Endothelial cell of umbilical vein (primary cell): ENCODE results near the gene C17orf107. TPM values are rescaled to one million over a fixed set of nuclear protein-coding genes. Genes with fewer than 3 reads are reported as not detected.

Source experiments
- BruUV-seq: library from RNA; stranded (reverse); fragments of 400-500 nt; replicated peaks from 2 replicates; lab custom pipeline; 2021; lab: Mats Ljungman, UMichigan
- CTCF ChIA-PET: fragments of 300-600, 350-600 bp; sonication (Branson Sonifier 250); formaldehyde crosslinking; loops from one replicate; lab custom pipeline; 2021; ENCODE audit warnings: antibody characterized with exemption, inconsistent platforms; lab: Charles Lee
- POLR2A ChIA-PET: fragments of 300-600, 350-600 bp; sonication (Branson Sonifier 250); formaldehyde crosslinking; loops from one replicate; lab custom pipeline; 2021; ENCODE audit warnings: antibody characterized with exemption, inconsistent platforms; lab: Charles Lee
- DNase-seq: peaks from one replicate; pipeline ENCODE4 v3.0.0-alpha.2; 2011; ENCODE audit warnings: low read depth, low spot score
- FAIRE-seq: peaks from 2 replicates; lab custom pipeline; 2011; peaks lifted over from hg19 to GRCh38; lab: Jason Lieb, UNC
- H2AFZ ChIP-seq: 2 replicates; pipeline ENCODE4 v1.6.0; 2012; ENCODE audit warnings: low read depth, low read length, control low read depth, inconsistent platforms
- H3K27ac ChIP-seq: 2 replicates; pipeline ENCODE4 v1.5.1; 2011; ENCODE audit warnings: low read depth, mild to moderate bottlenecking, control low read depth, low read length, moderate library complexity; ENCODE audit not compliant: insufficient read depth
- H3K27me3 ChIP-seq, 2 experiments: 2 replicates each; pipeline versions ENCODE4 v1.6.0 to v1.6.1; 2011; ENCODE audit warnings: low read length in 2 of 2, mixed read lengths in 1 of 2; ENCODE audit not compliant: control insufficient read depth in 2 of 2, insufficient read depth in 2 of 2
- H3K36me3 ChIP-seq, 2 experiments: 2 replicates in 1 of 2; 3 replicates in 1 of 2; pipeline ENCODE4 v1.5.1; 2011; ENCODE audit warnings: low read length in 2 of 2, mild to moderate bottlenecking in 1 of 2, moderate library complexity in 1 of 2; ENCODE audit not compliant: control insufficient read depth in 2 of 2, insufficient read depth in 2 of 2; ENCODE audit errors: extremely low read depth in 1 of 2
- H3K4me1 ChIP-seq: 3 replicates; pipeline ENCODE4 v1.5.1; 2011; ENCODE audit warnings: mild to moderate bottlenecking, low read length; ENCODE audit not compliant: control insufficient read depth, insufficient read depth; ENCODE audit errors: extremely low read depth
- H3K4me2 ChIP-seq: 2 replicates; pipeline ENCODE4 v1.6.1; 2011; ENCODE audit warnings: low read length, control low read depth, mixed read lengths; ENCODE audit not compliant: insufficient read depth
- H3K4me3 ChIP-seq, 3 experiments: fragments of 200-600 bp in 1 of 3; sonication (generic), shearing (Covaris generic) in 1 of 3; replicated peaks in 1 of 3; 2 replicates each; pipeline ENCODE4 v1.5.1; 2011 to 2016; ENCODE audit warnings: control low read depth in 3 of 3, low read length in 3 of 3, mild to moderate bottlenecking in 2 of 3, inconsistent platforms in 1 of 3, low read depth in 1 of 3, moderate library complexity in 1 of 3; ENCODE audit not compliant: insufficient read depth in 1 of 3
- H3K79me2 ChIP-seq: 2 replicates; pipeline ENCODE4 v1.6.0; 2012; ENCODE audit warnings: low read length, inconsistent platforms; ENCODE audit not compliant: control insufficient read depth, insufficient read depth
- H3K9ac ChIP-seq: replicated peaks from 2 replicates; pipeline ENCODE3; 2011; ENCODE audit warnings: low read length, control low read depth; ENCODE audit not compliant: insufficient read depth; ENCODE audit errors: extremely low read depth
- H3K9me1 ChIP-seq: replicated peaks from 3 replicates; pipeline ENCODE4 v1.6.0; 2011; ENCODE audit warnings: mild to moderate bottlenecking, low read length; ENCODE audit not compliant: control insufficient read depth, insufficient read depth; ENCODE audit errors: extremely low read depth
- H3K9me3 ChIP-seq: replicated peaks from 2 replicates; pipeline ENCODE4 v1.5.1; 2012; ENCODE audit warnings: low read length, inconsistent platforms; ENCODE audit not compliant: control insufficient read depth, insufficient read depth
- H4K20me1 ChIP-seq: replicated peaks from 2 replicates; pipeline ENCODE3; 2011; ENCODE audit warnings: mild to moderate bottlenecking, low read length; ENCODE audit not compliant: control insufficient read depth, insufficient read depth; ENCODE audit errors: extremely low read depth
- EZH2 ChIP-seq: IDR thresholded peaks from 2 replicates; pipeline ENCODE4 v1.6.1; 2012; ENCODE audit warnings: borderline replicate concordance, low read depth, mild to moderate bottlenecking, moderate library complexity, low read length, inconsistent platforms; ENCODE audit not compliant: severe bottlenecking
- FOS ChIP-seq: IDR thresholded peaks from 2 replicates; pipeline ENCODE4 v1.6.1; 2011; ENCODE audit warnings: mild to moderate bottlenecking, low read length, moderate library complexity, borderline replicate concordance; ENCODE audit not compliant: insufficient read depth
- GATA2 ChIP-seq: IDR thresholded peaks from 2 replicates; pipeline ENCODE4 v1.7.0; 2011; ENCODE audit warnings: low read depth, mild to moderate bottlenecking, moderate library complexity, mixed read lengths, low read length; ENCODE audit not compliant: insufficient read length, insufficient read depth
- JUN ChIP-seq: IDR thresholded peaks from 2 replicates; pipeline ENCODE4 v1.6.1; 2011; ENCODE audit warnings: borderline replicate concordance, low read depth; ENCODE audit not compliant: insufficient read length, insufficient read depth
- MYC ChIP-seq: IDR thresholded peaks from one replicate; pipeline ENCODE4 v1.6.1; 2011; ENCODE audit warnings: mild to moderate bottlenecking, low read depth, low read length
- POLR2A ChIP-seq: IDR thresholded peaks from 2 replicates; pipeline ENCODE4 v1.6.1; 2012; ENCODE audit warnings: low read depth, mild to moderate bottlenecking, control low read depth, low read length
- POLR2AphosphoS5 ChIP-seq: IDR thresholded peaks from 2 replicates; pipeline ENCODE4 v1.6.1; 2012; ENCODE audit warnings: low read depth, mild to moderate bottlenecking, control low read depth, low read length, moderate library complexity; ENCODE audit not compliant: insufficient read depth
- dilution Hi-C: fragments of 300-500 bp; cut with MboI; formaldehyde crosslinking; loops from one replicate; pipeline ENCODE4 v1.15.0; 2019; ENCODE audit warnings: low sequenced_read_pairs; ENCODE audit not compliant: extremely low pct_ligation_motif_present
- intact Hi-C: fragments of 100-400 bp; cut with micrococcal nuclease; formaldehyde crosslinking; loops from one replicate; pipeline ENCODE4 v1.10.0; 2022
- polyA plus RNA-seq, 4 experiments: library from polyadenylated mRNA; depleted of rRNA in 3 of 4; stranded (reverse) in 3 of 4; unstranded in 1 of 4; fragments of >200 nt; gene quantifications; 2 replicates each; pipeline versions ENCODE4 v1.2.1 to v1.2.3, GENCODE V29; 2011 to 2012; ENCODE audit warnings: missing spikeins in 1 of 4
- total RNA-seq: library from RNA; stranded (reverse); gene quantifications from 2 replicates; pipeline ENCODE4 v1.2.3, GENCODE V29; 2021
- TF ChIP-seq, protein P1 (sequence below): IDR thresholded peaks from 2 replicates; pipeline ENCODE4 v1.6.1; 2011; ENCODE audit not compliant: insufficient read depth, insufficient read length
- TF ChIP-seq, protein P2 (sequence below), 2 donors: IDR thresholded peaks; 1 replicate in 1 of 2; 2 replicates in 1 of 2; pipeline ENCODE4 v1.5.1; 2011; ENCODE audit warnings: low read length in 2 of 2, mild to moderate bottlenecking in 2 of 2, moderate library complexity in 2 of 2, control low read depth in 1 of 2, inconsistent platforms in 1 of 2, low read depth in 1 of 2; ENCODE audit not compliant: insufficient read depth in 1 of 2; ENCODE audit errors: extremely low read depth in 1 of 2

The C17orf107 gene
- total and polyA plus RNA-seq, 2 donors (not counting 3 experiments of a cell fraction or from before 2014, with no cell fraction given): 0.68 to 1.0 TPM

DNA sequence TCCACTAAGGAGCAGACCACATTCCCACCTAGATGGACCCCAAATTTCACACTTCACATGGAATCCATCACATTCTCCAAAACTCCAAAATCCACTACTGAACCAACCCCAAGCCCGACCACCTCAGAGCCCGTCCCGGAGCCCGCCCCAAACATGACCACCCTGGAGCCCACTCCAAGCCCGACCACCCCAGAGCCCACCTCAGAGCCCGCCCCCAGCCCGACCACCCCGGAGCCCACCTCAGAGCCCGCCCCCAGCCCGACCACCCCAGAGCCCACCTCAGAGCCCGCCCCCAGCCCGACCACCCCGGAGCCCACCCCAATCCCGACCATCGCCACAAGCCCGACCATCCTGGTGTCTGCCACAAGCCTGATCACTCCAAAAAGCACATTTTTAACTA is 34.3 kb downstream of the C17orf107 start:
- Histone ChIP-seq H3K27ac (no peak overlapping the region), H3K4me2 (no peak overlapping the region), H3K27me3 (no peaks in the 10 kb centered on the region), H3K79me2 (peaks cover 7% of the 10 kb centered on the region), H3K36me3 (peaks cover 2 to 19% of the 10 kb centered on the region in 2 experiments), H3K4me3 (no peak overlapping the region), H3K9me1 (no peaks in the 10 kb centered on the region), H3K9me3 (no peaks in the 10 kb centered on the region), H3K9ac (no peak overlapping the region), H4K20me1 (no peaks in the 10 kb centered on the region), H2AFZ (no peak overlapping the region), H3K4me1 (peaks cover 9% of the 10 kb centered on the region)
- POLR2A ChIA-PET: no interaction called here
- no TSS peak for BruUV-seq
- intact Hi-C loops: no loop called here
- DNase-seq: no peak
- FAIRE-seq: no peak
- dilution Hi-C loops: no loop called here
- CTCF ChIA-PET: interaction anchor here (1.5 kb wide), 2 partner anchors 24 to 30 kb away, joined by 4 to 8 read pairs; partner anchors contain the start of gene CHRNE
- TF ChIP-seq, protein P1, sequence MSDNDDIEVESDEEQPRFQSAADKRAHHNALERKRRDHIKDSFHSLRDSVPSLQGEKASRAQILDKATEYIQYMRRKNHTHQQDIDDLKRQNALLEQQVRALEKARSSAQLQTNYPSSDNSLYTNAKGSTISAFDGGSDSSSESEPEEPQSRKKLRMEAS: no peak
- TF ChIP-seq GATA2: no peak
- TF ChIP-seq FOS: no peak
- no peak for TF ChIP-seq MYC
- no peak for TF ChIP-seq POLR2A
- no peak for TF ChIP-seq POLR2AphosphoS5
- TF ChIP-seq, protein P2, sequence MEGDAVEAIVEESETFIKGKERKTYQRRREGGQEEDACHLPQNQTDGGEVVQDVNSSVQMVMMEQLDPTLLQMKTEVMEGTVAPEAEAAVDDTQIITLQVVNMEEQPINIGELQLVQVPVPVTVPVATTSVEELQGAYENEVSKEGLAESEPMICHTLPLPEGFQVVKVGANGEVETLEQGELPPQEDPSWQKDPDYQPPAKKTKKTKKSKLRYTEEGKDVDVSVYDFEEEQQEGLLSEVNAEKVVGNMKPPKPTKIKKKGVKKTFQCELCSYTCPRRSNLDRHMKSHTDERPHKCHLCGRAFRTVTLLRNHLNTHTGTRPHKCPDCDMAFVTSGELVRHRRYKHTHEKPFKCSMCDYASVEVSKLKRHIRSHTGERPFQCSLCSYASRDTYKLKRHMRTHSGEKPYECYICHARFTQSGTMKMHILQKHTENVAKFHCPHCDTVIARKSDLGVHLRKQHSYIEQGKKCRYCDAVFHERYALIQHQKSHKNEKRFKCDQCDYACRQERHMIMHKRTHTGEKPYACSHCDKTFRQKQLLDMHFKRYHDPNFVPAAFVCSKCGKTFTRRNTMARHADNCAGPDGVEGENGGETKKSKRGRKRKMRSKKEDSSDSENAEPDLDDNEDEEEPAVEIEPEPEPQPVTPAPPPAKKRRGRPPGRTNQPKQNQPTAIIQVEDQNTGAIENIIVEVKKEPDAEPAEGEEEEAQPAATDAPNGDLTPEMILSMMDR (IDR thresholded peaks at IDR 0.05; ENCODE audit: extremely low read depth in 1 of 2, insufficient read depth in 1 of 2, low read depth in 1 of 2, low read length in 2 of 2): no peak
- no peak for TF ChIP-seq JUN
- no peak for TF ChIP-seq EZH2
